ENCODE data around the gene CCDC51.

GRCh38 chr3:48469046-48469915 is 29.4 kb upstream of the CCDC51 start:
- no peak for TF ChIP-seq CTCF (IDR thresholded peaks at IDR 0.05)
- no peak for TF ChIP-seq ZFX (IDR thresholded peaks at IDR 0.05; ENCODE audit: borderline replicate concordance)

Data from 22Rv1 (cell line).